ENCODE data around the gene PRKCB.

DNA sequence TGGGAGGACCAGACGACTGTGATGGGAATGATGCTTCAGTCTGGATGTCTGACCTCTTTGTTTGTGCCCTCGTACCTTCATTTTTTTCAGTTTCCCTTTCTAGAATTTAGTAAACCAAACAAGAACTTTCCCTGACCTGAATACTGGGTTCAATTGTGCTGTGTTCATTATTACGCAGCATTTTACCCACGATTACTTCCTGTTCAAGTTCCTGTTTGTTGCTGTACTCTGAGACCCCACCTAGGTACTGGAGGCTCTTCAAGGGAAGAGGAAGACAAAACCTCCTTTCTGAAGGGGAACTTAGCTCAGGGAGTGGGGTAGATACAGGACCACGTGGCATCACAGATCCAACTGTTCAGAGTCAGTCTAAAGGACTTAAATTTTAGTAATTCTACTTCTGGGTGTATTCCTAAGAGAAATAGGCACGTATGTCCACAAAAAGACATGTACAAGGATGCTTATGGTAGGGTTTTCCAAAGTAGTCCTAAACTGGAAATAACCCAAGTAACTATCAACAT is 9.2 kb upstream of the PRKCB start:
- TF ChIP-seq, protein P1, sequence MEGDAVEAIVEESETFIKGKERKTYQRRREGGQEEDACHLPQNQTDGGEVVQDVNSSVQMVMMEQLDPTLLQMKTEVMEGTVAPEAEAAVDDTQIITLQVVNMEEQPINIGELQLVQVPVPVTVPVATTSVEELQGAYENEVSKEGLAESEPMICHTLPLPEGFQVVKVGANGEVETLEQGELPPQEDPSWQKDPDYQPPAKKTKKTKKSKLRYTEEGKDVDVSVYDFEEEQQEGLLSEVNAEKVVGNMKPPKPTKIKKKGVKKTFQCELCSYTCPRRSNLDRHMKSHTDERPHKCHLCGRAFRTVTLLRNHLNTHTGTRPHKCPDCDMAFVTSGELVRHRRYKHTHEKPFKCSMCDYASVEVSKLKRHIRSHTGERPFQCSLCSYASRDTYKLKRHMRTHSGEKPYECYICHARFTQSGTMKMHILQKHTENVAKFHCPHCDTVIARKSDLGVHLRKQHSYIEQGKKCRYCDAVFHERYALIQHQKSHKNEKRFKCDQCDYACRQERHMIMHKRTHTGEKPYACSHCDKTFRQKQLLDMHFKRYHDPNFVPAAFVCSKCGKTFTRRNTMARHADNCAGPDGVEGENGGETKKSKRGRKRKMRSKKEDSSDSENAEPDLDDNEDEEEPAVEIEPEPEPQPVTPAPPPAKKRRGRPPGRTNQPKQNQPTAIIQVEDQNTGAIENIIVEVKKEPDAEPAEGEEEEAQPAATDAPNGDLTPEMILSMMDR (conservative IDR thresholded peaks at IDR 0.05 in 1 of 2, IDR thresholded peaks at IDR 0.05 in 1 of 2; ENCODE audit: extremely low read depth in 1 of 2, insufficient read depth in 1 of 2, low read depth in 1 of 2, low read length in 2 of 2), result no peak
- TF ChIP-seq EZH2 (IDR thresholded peaks at IDR 0.05; ENCODE audit: borderline replicate concordance, low read length), result no peak
